Stimulated activated CD8-positive, alpha-beta memory T cell treated with anti-CD3 and anti-CD28 coated beads, Interleukin-7, amount 100 ng/mL, for 24 hours (primary cell): Measurements from ENCODE around the gene TEDC2.
A peak's percentile ranks its signal among the peaks of the same experiment; 100 is the strongest.
"Not testable (repeated sequence)": the region's sequence is repeated elsewhere in the genome, so short reads cannot be mapped to it uniquely, and the experiment has no call there.

Experiments
- DNase-seq: peaks from one replicate; pipeline ENCODE4 v3.0.0-alpha.2; 2020; ENCODE audit warnings: low read depth

The TEDC2 gene

GRCh38 chr16:2459647-2460390, at the start of gene TEDC2:
Gene TEDC2, plus strand, starts transcription at chr16:2460109. Its CDS starts 36 bp downstream, at chr16:2460145.
- DNase-seq = peak; percentile 94

GRCh38 chr16:2415085-2415484, 44.8 kb upstream of the TEDC2 start:
- DNase-seq = no peak

GRCh38 chr16:2420035-2420434, 39.9 kb upstream of the TEDC2 start:
- no peak for DNase-seq

GRCh38 chr16:2422123-2422867, 37.6 kb upstream of the TEDC2 start:
- DNase-seq = no peak

- no peak for DNase-seq
Measured at GRCh38 chr16:2424061-2425007, 35.6 kb upstream of the TEDC2 start.

- DNase-seq = no peak
Measured at GRCh38 chr16:2425008-2425518, 34.8 kb upstream of the TEDC2 start.

GRCh38 chr16:2425825-2426430, 34.0 kb upstream of the TEDC2 start:
- no peak for DNase-seq

- DNase-seq = no peak
Measured at GRCh38 chr16:2426941-2427361, 33.0 kb upstream of the TEDC2 start.

GRCh38 chr16:2427526-2427925, 32.4 kb upstream of the TEDC2 start:
- no peak for DNase-seq

- DNase-seq = no peak
Measured at GRCh38 chr16:2428051-2428783, 31.7 kb upstream of the TEDC2 start.

- no peak for DNase-seq
Measured at GRCh38 chr16:2428784-2429033, 31.2 kb upstream of the TEDC2 start.

GRCh38 chr16:2429034-2429770, 30.7 kb upstream of the TEDC2 start, which contains the start of gene CCNF:
Gene CCNF, plus strand, starts transcription at chr16:2429447. Its CDS starts 35 bp downstream, at chr16:2429482.
- peak; percentile 95 for DNase-seq

GRCh38 chr16:2429771-2430663, 29.9 kb upstream of the TEDC2 start:
- no peak for DNase-seq

GRCh38 chr16:2432286-2432685, 27.6 kb upstream of the TEDC2 start:
- no peak for DNase-seq

- DNase-seq = no peak
Measured at GRCh38 chr16:2432801-2433505, 27.0 kb upstream of the TEDC2 start.

- DNase-seq = not testable (repeated sequence)
Measured at GRCh38 chr16:2435236-2435635, 24.7 kb upstream of the TEDC2 start.

- DNase-seq = no peak
Measured at GRCh38 chr16:2436110-2436509, 23.8 kb upstream of the TEDC2 start.

- DNase-seq = no peak
Measured at GRCh38 chr16:2437032-2437790, 22.7 kb upstream of the TEDC2 start.
